Peyer's patch (tissue), 4 donors: ENCODE measurements around the gene DLGAP4.

Experiments used
- POLR2A ChIP-seq, 2 donors: fragments of 450-650 bp; IDR thresholded peaks; one replicate each; pipeline ENCODE4 v1.5.1; 2017; ENCODE audit warnings: antibody characterized with exemption in 2 of 2, mild to moderate bottlenecking in 2 of 2, moderate library complexity in 2 of 2
- TF ChIP-seq, protein P1 (sequence below), 6 experiments: fragments of 450-650 bp in 4 of 6; fragments of 200-600 bp in 2 of 6; sonication (generic) in 1 of 6; IDR thresholded peaks; one replicate each; pipeline ENCODE4 v1.5.1; 2017 to 2019; ENCODE audit warnings: antibody characterized with exemption in 6 of 6, mild to moderate bottlenecking in 3 of 6, moderate library complexity in 1 of 6

DNA sequence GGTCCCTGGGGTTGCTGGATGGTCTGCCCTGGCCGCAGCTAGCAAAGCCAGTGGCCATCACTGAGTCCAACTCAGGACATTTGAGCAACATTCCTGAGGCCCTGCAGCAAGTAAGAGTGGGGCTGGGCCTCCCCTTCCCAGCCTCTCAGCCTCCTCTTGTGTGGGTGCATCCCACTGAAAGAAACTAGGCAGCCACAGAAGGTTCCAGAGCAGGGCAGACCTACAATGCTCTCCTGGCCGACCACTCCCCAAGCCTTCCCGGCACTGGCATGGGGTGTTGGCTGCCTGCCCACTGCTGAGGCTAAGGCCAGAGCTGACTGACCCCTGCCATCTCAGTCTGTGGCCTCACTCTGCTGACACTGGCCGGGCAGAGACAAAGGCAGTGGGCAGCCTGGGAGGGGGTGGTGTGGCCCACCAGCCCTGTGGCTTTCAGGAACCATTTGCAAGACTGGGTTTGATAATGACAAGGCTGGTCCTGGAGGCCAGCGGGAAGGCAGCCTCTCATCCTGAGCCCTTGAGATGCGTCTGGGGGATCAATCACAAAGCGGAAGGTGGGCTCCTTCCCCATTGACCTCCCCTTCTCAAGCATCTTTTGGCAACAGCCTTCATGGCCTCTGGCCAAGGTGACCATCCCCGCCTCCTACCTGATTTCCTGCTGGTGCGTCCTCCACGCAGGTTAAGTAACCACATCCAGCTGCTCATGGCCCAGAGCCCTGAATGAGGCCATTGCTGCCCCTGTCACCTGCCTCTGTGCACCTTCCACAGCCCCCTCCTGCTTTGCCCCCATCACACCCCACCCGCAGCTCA lies 9.6 kb downstream of the DLGAP4 start:
- TF ChIP-seq, protein P1, sequence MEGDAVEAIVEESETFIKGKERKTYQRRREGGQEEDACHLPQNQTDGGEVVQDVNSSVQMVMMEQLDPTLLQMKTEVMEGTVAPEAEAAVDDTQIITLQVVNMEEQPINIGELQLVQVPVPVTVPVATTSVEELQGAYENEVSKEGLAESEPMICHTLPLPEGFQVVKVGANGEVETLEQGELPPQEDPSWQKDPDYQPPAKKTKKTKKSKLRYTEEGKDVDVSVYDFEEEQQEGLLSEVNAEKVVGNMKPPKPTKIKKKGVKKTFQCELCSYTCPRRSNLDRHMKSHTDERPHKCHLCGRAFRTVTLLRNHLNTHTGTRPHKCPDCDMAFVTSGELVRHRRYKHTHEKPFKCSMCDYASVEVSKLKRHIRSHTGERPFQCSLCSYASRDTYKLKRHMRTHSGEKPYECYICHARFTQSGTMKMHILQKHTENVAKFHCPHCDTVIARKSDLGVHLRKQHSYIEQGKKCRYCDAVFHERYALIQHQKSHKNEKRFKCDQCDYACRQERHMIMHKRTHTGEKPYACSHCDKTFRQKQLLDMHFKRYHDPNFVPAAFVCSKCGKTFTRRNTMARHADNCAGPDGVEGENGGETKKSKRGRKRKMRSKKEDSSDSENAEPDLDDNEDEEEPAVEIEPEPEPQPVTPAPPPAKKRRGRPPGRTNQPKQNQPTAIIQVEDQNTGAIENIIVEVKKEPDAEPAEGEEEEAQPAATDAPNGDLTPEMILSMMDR (IDR thresholded peaks at IDR 0.05): no peak
- TF ChIP-seq POLR2A (IDR thresholded peaks at IDR 0.05): no peak
